Measurements from ENCODE around the gene NRIP3. TPM values are rescaled to one million over a fixed set of nuclear protein-coding genes. Genes with fewer than 3 reads are reported as not detected.

The NRIP3 gene
- total and polyA plus RNA-seq, 2 of the 13 experiments (the other 11 are each of a cell fraction or from before 2014, with no cell fraction given): 0.04 to 0.07 TPM

- intact Hi-C loops (cut with micrococcal nuclease; ENCODE audit: unreplicated experiment): no loop called here
- DNase-seq (ENCODE audit: low spot score): no peak
- CTCF ChIA-PET (ENCODE audit: low intra/inter-chr PET ratio, low total read pairs): no interaction called here
These were observed 6.3 kb downstream of the NRIP3 start for GRCh38 chr11:8997451-8997850.

More at GRCh38 chr11:8997451-8997850, 6.3 kb downstream of the NRIP3 start:
- in situ Hi-C loops (cut with HindIII; ENCODE audit: extremely low pct_ligation_motif_present, low pct_unique_long_range_greater_than_20kb): no loop called here
- POLR2A ChIA-PET: interaction anchor here (2.8 kb wide), 1 partner anchor 33 kb away, joined by 8 read pairs; no protein-coding TSS in a partner anchor
- H3K4me3 ChIP-seq (replicated peaks in 1 of 3; ENCODE audit: insufficient read depth in 1 of 3, low read depth in 2 of 3, low read length in 3 of 3): no peak overlapping the region
- H3K27ac ChIP-seq (ENCODE audit: extremely low read length, insufficient read depth, low read length): no peak overlapping the region
- H3K79me2 ChIP-seq (ENCODE audit: insufficient read depth, low read length): no peaks in the 10 kb centered on the region
- H3K9me3 ChIP-seq (ENCODE audit: low read length): no peaks in the 10 kb centered on the region
- no TSS peak for BruUV-seq (replicated peaks)
- no peak overlapping the region for H3K4me2 ChIP-seq (ENCODE audit: low read depth, low read length)
- H3K4me1 ChIP-seq (ENCODE audit: insufficient read depth, low read length): peaks cover 14% of the 10 kb centered on the region
- H4K20me1 ChIP-seq (ENCODE audit: insufficient read depth, low read length): no peaks in the 10 kb centered on the region
- TF ChIP-seq ZNF264 (CRISPR knock-in tag; IDR thresholded peaks at IDR 0.05) (no peak), ZNF234 (CRISPR knock-in tag; conservative IDR thresholded peaks at IDR 0.05) (no peak), ZNF780A (CRISPR knock-in tag; IDR thresholded peaks at IDR 0.05) (no peak), IKZF5 (CRISPR knock-in tag; IDR thresholded peaks at IDR 0.05) (no peak), TOPORS (CRISPR knock-in tag; IDR thresholded peaks at IDR 0.05) (no peak), TFE3 (CRISPR knock-in tag; IDR thresholded peaks at IDR 0.05) (no peak)
- H2AFZ ChIP-seq (ENCODE audit: low read length): no peak overlapping the region
- H3K9ac ChIP-seq (ENCODE audit: insufficient read depth, low read depth, low read length): no peak overlapping the region
- no peak for ATAC-seq
- WGBS (ENCODE audit: low lambda C conversion rate): 43% methylated on average over 3 of the region's 3 CpGs
- H3K27me3 ChIP-seq (ENCODE audit: control insufficient read depth in 1 of 2, insufficient read depth in 2 of 2, low read length in 2 of 2): peaks cover 0 to 9% of the 10 kb centered on the region in 2 experiments; a peak in 4 of 5 replicates
- H3K36me3 ChIP-seq (replicated peaks in 1 of 2; ENCODE audit: control insufficient read depth in 1 of 2, insufficient read depth in 2 of 2, low read length in 2 of 2): no peaks in the 10 kb centered on the region
- no peak for FAIRE-seq
